ENCODE measurements around the gene UBE2QL1.

DNA sequence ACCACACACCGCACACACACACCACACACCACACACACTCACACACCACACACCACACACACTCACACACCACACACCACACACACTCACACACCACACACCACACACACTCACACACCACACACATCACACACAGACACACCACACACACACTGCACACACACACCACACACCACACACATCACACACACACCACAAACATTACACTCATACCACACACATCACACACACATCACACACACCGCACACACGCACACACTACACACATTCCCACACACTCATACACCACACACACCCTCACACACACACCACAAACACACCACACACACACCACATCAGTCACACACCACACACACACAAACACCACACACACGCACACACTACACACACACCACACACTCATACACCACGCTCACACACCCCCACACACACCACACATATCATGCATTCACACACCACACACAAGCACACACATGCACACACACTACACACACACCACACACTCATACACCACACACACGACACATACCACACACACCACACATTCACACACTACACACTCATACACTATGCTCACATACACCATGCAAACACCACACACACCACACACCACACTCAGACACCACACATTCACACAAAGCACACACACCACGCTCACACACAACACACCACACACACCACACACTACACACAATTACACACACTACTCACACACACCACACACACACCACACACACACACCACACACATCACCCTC lies 1.1 kb upstream of the UBE2QL1 start:
- TF ChIP-seq, protein P1, sequence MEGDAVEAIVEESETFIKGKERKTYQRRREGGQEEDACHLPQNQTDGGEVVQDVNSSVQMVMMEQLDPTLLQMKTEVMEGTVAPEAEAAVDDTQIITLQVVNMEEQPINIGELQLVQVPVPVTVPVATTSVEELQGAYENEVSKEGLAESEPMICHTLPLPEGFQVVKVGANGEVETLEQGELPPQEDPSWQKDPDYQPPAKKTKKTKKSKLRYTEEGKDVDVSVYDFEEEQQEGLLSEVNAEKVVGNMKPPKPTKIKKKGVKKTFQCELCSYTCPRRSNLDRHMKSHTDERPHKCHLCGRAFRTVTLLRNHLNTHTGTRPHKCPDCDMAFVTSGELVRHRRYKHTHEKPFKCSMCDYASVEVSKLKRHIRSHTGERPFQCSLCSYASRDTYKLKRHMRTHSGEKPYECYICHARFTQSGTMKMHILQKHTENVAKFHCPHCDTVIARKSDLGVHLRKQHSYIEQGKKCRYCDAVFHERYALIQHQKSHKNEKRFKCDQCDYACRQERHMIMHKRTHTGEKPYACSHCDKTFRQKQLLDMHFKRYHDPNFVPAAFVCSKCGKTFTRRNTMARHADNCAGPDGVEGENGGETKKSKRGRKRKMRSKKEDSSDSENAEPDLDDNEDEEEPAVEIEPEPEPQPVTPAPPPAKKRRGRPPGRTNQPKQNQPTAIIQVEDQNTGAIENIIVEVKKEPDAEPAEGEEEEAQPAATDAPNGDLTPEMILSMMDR (IDR thresholded peaks at IDR 0.05): no peak
- no peak for TF ChIP-seq POLR2AphosphoS5 (IDR thresholded peaks at IDR 0.05)
- TF ChIP-seq POLR2A (IDR thresholded peaks at IDR 0.05): no peak
- TF ChIP-seq EP300 (IDR thresholded peaks at IDR 0.05): no peak

Data from gastroesophageal sphincter (tissue), 3 donors.